HG03159 (cell line): Measurements from ENCODE around the gene BCL7C.
"Not testable (repeated sequence)": the region's sequence is repeated elsewhere in the genome, so short reads cannot be mapped to it uniquely, and the experiment has no call there.

Experiments used
- ATAC-seq: cut with Tn5 transposase; IDR thresholded peaks from one replicate; pipeline ENCODE4 v1.9.1; 2021; ENCODE audit warnings: mild to moderate bottlenecking, moderate library complexity; ENCODE audit not compliant: unreplicated experiment

The BCL7C gene

DNA sequence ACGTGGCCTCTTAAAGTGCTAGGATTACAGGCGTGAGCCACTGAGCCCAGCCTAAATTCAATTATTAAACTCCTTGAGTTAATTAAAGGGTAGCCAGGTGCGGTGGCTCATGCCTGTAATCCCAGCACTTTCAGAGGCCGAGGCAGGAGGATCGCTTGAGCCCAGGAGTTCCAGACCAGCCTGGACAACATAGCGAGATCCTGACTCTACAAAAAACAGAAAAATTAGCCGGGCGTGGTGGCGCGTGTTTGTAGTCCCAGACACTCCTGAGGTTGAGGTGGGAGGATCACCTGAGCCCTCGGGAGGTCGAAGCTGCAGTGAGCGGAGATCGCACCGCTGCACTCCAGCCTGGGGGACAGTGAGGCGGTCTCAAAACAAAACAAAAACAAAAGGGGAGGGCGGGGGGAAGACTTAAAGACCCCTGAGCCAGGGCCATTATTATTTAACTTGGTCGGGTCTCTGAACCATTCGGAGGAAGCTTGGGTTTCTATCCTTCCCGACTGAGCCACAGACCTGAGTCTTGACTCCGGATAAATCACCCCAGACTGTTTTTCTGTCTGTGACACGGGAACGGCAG lies 19.5 kb downstream of the BCL7C start:
- ATAC-seq = no peak

DNA sequence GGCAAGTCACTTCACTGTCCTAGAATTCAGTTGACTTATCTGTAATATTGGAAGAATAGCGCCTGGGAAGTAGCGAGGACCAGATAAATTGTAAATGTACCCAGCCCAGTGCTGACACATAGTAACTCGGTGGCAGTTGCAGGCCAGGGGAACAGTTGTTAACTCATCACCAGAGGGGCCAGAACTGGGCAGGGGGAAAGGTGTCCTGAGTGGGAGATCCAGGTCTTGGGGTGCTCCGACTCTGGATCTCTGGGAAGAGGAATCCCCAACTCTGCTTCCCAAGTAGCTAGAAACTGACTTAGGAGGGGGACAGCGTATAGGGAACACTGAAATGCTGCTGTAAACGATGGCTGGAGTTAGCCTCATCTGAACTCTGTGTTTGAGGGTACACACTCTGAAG lies 23.0 kb downstream of the BCL7C start:
- no peak for ATAC-seq

DNA sequence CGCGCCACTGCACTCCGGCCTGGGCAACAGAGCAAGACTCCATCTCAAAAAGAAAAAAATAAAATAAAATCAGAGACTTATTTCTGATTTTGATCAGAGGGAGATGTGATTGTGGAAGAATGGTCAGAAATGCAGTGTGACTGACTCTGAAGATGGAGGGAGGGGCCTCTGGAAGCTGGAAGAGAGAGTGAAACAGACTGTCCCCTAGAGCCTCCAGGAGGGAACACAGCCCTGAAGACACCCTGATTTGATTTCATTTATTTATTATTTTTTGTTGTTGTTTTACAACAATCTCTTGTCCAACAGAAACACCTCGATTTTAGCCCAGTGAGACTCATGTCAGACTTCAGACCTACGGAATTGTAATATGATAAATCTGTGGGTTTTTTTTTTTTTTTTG lies 26.1 kb downstream of the BCL7C start:
- no peak for ATAC-seq

- no peak for ATAC-seq
Measured at GRCh38 chr16:30866031-30866430, 27.8 kb downstream of the BCL7C start.

- not testable (repeated sequence) for ATAC-seq
Measured at GRCh38 chr16:30863178-30863577, 30.7 kb downstream of the BCL7C start.

DNA sequence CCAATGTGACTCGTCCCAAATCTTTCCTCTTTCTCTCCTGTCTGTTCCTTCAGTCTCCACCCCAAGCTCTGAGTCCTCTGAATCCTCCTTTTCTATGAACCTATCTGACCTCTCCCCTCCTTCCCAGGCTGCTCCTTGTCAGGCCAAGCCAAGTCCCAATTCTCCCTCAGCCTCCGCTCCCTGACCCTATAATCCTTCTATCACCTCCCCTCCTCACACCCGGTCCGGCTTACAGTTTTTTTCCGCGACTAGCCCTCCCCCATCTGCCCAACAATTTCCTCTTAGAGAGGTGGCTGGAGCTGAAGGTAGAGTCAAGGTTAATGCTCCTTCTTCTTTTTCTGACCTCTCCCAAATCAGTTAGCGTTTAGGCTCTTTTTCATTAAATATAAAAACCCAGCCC lies 33.1 kb downstream of the BCL7C start:
- ATAC-seq = not testable (repeated sequence)

DNA sequence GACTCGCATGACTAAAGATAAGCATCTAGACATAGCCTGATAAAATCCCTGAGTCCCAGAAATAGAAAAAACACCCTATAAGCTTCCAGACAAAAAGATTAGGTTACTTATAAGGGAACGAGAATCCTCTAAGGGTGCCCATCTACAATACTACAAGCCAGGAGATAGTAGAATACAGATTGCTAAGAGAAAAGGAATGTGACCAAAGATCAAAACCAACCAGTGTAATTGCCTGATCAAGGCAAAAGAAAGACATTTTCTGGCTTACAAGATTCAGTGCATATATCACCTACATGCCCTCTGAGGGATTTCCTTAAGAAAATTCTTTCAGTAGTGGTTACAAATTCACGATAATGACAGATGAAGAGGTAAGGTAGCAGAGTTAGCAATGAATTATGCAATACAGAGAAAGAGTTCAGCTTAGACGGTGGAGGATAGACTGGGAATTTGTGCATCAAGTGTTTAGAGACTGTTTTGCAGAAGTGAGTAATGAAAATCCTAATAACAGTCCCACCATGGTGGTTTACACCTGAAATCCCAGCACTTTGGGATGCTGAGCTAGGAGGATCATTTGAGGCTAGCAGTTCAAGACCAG lies 35.0 kb downstream of the BCL7C start:
- no peak for ATAC-seq

DNA sequence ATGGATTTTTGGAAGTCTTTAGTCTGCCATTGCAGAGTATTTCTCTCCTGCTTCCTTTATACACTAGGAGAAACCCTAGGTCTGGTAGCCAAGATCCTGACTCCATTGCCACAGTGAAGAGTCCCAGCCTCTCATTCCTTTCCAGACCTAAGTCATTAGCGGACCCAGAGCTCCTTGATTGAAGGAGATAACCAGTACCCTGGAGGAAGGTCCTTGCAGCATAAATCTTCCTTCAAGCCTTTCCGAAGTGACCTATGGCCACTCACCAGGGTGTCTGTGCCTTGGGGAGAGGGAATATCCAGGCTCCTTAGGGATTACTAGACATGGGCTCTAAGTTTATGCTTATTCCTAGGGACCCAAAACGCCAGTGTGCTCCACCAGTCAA lies 35.8 kb downstream of the BCL7C start:
- ATAC-seq = no peak

- ATAC-seq = no peak
Measured at GRCh38 chr16:30853758-30854157, 40.1 kb downstream of the BCL7C start.

DNA sequence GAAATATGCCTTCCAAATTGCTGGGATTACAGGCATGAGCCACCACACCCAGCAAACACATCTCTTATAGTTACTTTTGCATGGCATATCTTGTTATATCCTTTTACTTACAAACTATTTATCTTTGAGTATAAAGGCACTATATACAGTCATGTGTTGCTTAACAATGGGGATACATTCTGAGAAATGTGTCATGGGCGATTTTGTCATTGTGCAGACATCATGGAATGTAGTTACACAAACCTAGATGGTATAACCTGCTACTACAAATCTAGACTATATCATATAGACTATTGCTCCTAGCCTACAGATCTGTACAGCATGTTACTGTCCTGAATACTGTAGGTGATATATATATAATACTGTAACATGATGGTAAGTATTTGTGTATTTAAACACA lies 43.6 kb downstream of the BCL7C start:
- ATAC-seq = no peak

DNA sequence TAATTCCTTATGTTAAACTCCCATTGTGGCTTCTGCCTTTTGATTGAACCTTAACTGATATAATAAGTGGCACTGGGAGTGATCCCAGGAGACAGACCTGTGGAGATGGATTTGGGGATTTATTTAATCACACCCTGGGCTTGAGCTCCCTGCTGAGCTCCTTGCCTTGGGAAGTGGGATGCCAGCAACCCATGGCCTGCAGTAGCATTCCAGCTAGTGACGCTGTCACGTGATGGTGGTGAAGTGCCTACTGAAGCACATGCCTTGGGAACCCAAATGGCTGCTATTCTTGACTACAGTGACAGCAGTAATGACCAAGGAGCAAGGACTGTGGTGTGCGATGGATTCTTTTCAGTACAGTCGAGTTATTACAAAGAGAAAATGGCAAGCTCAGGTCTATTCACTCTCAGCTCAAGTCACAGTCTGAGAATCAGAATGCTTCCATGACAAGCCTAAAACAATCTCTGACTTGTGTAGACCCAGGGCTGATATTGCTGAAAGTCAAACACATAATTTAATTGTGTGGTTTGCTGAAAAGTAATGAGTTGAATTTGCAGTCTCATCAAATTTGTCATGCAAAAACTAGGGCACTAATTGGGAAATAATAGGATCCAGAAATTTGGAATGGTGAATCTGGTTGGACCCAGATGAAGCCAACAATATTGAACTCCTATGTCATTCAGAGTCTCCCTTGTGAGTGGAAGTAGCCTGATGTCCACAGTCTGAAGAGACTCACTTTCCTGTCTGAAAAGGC lies 47.1 kb downstream of the BCL7C start:
- ATAC-seq = no peak

DNA sequence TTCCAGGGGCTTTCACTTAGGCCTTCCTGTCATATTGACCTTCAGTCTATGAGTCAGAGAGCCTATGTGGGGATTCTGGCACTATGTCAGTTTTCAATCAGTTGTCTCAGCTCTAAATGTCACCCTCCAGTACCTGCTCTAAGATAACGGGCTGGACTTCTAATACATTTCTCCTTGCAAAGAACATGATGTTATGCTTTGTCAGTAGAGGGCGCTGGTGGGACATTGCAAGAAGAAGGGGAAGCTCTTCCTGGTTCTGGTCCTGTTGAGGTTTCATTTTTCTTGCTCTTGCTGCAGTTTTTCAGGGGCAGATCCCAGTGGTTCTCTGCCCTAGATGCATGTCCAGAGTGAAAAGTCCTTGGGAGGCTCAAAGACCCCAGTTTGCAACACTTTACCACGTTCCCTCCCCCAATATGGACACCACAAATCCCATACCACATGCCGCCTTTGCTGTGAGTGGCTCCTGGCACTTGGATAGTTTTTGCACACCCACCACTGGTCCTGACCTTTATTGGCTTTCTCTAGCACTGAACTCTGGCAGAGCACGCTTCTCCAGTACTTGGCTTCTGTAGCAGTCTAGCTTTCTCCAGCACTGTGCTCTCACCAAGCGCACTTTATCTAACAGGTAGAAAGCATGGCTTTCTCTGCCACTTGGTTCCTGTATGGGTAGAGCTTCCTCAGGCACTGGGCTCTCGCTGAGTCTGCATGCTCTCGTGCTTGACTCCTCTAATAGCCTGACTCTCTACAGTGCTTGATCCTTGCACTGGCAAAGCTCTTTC lies 49.0 kb downstream of the BCL7C start:
- ATAC-seq = no peak

DNA sequence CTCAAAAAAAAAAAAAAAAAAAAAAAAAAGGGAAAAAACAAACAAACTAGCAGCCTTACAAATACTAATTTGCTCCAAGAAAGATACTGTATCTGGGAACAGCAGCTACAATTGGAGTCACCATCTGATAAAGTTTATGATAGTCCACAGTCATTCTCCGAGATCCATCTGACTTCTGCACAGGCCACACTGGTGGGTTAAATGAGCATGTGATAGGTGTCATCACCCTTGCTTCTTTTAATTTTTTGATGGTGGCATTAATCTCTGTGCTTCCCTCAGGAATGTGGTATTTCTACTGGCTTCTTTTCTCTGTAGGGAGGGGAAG lies 49.6 kb downstream of the BCL7C start:
- no peak for ATAC-seq

- no peak for ATAC-seq
Measured at GRCh38 chr16:30843501-30843900, 50.4 kb downstream of the BCL7C start.

DNA sequence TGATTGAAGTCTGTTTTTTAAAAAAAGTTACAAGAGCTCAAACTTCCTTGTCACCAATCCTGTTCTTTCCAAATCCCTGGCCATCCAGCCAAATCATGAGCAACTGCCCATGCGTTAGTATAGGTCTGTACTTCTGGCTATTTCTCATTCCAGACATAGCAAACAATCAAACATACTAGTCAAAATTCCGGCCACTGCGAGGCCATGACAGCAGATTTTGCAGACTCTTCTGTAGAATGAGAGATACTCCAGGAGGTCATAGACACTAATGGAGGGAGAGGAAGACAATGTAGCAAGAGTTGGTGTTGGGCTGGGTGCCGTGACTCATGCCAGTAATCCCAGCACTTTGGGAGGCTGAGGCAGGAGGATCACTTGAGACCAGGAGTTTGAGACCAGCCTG lies 50.9 kb downstream of the BCL7C start:
- no peak for ATAC-seq

GRCh38 chr16:30841332-30841731 lies 52.5 kb downstream of the BCL7C start:
- ATAC-seq = no peak

- ATAC-seq = no peak
Measured at GRCh38 chr16:30840611-30841010, 53.3 kb downstream of the BCL7C start.

GRCh38 chr16:30839523-30840227 lies 54.2 kb downstream of the BCL7C start:
- ATAC-seq = no peak

DNA sequence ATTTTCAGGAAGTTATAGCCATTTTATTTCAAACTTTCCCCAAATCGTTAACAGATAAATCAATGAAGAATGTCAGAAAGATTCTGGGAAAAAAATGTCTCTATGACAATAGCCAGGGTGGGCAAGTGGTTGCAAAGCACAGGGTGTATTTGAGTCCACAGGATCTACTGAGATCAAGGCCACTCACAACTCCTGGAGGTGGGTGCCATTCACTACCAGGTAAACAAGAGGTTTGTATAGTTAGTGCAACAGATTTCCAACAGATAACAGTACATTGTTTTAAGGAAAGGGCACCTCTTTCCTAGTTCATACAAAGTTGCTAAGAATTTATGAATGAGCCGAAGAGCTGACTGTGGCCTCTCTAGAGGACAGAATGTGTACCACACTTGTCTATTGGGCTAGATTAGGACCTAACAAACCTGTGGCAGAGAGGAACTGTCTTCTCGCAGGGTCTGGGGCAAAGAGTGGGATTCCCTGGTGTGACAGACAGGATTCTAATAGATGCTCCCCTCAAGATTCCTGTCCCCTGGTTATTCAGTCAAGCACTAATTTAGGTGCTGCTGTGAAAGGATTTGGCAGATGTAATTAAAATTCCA lies 54.9 kb downstream of the BCL7C start:
- ATAC-seq = no peak

DNA sequence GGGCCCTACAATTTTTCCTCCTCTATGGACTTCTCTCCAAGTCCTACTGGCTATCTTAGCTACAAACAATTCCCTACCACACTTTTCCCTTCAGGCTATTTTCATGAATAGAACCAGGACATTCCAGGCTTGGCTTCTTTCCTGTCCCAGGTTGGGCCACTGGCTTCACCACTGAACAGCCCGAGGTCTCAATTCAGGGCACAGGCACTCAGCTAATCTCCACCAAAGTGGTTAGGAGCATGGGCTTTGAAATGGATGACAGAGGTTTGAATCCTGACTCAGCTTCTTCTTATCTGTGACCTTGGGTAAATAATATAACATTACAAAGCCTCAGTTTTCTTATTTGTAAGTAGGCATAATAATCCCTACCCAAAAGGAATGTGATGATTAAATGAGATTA lies 56.0 kb downstream of the BCL7C start:
- ATAC-seq = no peak
